Stimulated activated CD4-positive, alpha-beta T cell treated with anti-CD3 and anti-CD28 coated beads, Interleukin-2, amount 100 ng/mL, for 48 hours (primary cell): ENCODE results near the gene FBXL19.
A peak's percentile ranks its signal among the peaks of the same experiment; 100 is the strongest.

Experiments used
- DNase-seq, 2 donors: peaks; one replicate each; pipeline ENCODE4 v3.0.0-alpha.2; 2020

Gene FBXL19

DNA sequence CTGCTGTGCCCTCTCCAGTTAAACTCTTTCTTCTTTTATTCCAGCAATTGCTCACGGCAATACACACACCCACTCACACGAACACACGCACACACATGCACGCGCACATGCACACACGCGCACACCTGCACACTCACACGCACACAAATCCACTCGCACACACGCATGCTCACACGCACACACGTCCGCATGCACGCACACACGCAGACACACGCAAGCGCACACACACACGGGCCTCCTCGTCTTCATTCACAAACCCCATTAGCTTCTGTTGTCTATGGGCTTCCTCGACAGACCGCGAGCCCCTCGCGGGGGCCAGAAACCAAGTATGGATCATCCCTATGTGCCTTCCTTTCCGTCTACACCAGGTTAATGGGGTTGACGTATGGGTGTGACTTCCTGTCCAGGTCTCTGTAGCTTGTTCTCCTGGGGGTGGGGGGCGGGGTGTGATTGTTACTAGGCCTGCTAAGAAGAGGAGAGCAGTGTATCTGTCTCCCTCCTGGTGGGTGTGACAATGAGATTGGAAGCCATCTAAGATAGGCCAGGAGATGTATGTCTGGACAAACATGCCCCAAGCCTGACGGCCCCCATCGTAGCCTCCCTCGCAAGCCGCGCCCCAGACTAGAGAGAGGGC lies 27.6 kb upstream of the FBXL19 start:
- DNase-seq: no peak

DNA sequence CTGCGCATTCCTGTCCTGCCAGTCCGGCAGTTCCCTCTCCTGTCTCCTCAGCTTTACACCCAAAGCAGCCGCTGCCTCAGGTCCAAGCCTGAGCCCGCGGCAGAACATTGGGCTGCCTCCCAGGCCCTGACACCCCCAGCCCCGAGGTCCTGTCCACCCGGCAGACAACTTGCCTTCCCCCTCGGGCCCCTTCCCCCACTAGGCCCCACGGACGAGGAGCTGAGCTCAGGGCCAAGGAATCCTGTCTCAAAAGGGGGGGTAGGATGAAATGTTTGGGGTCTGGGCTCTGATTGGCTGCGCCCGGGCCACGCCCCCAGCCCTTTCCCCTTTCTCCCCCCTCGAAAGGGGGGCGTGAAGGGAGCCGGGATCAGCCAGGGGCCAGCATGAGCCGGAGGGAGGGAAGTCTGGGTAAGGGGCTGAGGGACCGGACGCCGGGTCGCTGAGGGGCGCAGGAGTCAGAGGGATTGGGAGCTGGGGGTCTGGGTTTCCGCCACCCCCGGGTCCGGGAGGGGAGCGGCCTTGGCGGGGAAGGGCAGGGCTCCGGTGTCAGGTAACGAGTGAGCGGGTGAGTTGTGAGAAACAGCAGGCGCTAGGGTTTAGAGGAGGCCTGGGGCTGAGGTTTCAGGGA lies 27.0 kb upstream of the FBXL19 start, which contains the start of gene CTF1:
Gene CTF1, plus strand, starts transcription at position 354 of the 628 bp plus-strand sequence. Its CDS starts 30 bp downstream, at position 384.
- DNase-seq: no peak

DNA sequence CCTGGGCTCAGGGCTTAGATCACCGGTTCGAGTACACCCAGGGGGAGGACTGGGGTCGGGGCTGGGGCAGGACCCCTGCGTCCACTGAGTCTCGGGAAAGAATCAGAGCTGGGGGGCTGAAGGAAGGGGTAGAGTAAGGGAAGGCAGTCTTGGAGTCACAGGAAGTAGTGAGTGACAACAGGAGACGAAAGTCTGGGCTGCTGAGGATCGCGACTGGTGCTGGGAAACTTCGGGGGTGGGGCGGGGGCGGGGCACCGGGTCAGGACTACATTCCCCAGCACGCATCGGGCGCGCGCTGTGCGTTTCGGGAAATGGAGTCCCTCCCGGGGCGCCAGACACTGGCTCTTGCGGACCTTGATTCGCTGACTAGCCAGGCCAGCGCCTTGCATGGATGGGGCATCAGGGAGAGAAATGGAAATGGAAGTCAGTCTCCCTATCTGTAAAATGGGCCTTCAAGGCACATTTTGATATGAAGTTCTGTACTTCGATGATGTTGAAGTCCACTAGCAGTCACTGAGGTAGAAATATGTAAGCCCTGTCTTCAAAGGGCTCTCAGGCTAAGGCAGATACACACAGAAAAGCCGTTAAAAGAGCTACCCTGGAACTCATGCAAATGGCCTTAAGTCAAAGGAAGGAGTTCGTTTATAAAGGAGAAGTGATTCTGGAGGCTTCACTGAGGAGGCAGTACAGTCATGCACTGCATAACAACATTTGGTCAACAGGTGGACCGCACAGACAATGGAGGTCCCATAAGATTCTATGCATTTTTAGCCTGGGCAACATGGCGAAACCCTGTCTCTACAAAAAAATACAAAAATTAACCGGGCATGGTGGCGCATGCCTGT lies 26.3 kb upstream of the FBXL19 start:
- DNase-seq: peak; percentile 73 to 75

DNA sequence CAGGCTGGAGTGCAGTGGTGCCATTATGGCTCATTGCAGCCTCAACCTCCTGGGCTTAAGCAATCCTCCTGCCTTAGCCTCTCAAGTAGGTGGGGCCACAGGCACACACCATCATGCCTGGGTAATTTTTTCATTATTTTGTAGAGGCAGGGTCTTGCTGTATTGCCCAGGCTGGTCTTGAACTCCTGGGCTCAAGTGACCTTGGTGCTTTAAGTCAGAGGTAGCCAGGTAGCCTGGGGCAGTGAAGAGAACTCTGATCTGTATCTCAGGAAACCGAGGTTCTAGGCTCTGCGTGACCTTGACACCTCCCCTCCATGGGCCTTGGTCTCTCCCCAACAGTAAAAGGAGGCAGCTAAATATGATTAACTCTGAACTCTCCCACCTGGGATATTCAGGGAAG lies 23.6 kb upstream of the FBXL19 start:
- no peak for DNase-seq

DNA sequence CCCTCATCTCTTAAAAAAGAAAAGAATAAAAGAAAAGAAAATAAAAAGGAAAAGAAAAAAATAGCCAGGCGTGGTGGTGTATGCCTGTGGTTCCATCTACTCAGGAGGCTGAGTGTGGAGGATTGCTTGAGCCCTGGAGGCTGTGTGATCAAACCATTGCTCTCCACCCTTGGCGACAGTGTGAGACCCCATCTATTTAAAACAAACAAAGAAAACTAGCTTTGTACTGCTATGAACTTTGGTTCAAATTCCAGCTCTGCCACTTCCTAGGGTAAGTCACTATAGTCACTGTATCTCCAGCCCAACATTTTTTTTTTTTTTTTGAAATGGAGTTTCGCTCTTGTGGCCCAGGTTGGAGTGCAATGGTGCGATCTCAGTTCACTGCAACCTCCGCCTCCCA lies 22.8 kb upstream of the FBXL19 start:
- DNase-seq: no peak

DNA sequence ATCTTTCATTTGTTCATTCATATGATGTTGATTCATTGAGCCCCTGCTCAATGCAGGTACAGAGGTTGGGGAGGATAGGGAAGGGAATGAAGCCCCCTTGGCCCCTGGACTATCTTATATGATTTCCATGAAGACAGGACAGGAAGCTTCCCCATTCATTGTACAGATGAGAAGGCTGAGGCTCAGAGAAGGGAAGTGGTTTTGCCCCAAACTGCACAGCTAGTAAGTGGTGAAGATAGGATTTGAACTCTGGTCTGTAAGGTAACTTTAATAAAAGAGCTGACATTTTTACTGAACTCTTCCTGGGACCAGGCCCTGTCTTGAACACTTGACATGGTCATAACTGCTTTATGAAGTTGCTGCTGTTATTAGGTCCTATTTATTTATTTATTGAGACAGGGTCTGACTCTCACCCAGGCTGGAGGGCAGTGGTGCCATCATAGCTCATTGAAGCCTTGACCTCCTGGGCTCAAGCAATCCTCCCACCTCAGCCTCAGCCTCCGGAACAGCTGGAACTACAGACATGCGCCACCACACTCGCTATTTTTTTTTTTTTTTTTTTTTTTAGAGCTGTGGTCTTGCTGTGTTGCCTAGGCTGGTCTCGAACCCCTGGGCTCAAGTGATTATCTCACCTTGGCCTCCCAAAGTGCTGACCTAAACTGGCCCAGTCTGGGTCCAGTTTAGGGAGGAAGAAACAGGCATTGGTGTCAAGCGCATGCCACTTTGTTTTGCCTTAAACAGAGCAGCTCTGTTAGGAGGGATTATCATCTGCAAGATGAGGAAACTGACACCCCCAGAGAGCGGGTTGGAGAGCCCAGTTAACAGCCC lies 22.0 kb upstream of the FBXL19 start:
- no peak for DNase-seq

DNA sequence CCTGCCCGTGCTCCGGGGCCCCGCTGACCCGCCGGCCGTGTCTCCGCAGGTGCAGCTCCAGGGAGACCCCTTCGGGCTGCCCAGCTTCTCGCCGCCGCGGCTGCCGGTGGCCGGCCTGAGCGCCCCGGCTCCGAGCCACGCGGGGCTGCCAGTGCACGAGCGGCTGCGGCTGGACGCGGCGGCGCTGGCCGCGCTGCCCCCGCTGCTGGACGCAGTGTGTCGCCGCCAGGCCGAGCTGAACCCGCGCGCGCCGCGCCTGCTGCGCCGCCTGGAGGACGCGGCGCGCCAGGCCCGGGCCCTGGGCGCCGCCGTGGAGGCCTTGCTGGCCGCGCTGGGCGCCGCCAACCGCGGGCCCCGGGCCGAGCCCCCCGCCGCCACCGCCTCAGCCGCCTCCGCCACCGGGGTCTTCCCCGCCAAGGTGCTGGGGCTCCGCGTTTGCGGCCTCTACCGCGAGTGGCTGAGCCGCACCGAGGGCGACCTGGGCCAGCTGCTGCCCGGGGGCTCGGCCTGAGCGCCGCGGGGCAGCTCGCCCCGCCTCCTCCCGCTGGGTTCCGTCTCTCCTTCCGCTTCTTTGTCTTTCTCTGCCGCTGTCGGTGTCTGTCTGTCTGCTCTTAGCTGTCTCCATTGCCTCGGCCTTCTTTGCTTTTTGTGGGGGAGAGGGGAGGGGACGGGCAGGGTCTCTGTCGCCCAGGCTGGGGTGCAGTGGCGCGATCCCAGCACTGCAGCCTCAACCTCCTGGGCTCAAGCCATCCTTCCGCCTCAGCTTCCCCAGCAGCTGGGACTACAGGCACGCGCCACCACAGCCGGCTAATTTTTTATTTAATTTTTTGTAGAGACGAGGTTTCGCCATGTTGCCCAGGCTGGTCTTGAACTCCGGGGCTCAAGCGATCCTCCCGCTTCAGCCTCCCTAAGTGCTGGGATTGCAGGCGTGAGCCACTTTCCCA lies 21.1 kb upstream of the FBXL19 start:
- peak; percentile 51 to 56 for DNase-seq

DNA sequence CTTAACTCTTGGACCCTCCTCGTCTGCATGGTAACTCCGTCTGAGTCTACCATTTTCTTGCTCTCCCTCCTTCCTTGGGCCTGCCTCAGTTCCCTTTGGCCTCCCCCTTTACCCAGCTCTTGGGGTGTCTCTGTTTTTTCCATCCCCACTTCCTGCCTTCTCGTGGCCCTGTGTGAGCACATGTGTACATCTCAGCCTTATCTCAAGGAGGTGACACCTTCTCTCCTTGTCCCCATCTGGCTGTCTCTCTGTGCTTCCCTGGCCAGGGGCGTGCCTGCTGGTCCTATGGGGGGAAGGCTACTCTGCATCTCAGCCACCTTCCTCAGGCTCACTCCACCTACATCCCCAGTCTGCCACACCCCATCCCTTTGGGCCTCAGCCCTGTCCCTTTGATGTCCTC lies 20.4 kb upstream of the FBXL19 start:
- DNase-seq: no peak

DNA sequence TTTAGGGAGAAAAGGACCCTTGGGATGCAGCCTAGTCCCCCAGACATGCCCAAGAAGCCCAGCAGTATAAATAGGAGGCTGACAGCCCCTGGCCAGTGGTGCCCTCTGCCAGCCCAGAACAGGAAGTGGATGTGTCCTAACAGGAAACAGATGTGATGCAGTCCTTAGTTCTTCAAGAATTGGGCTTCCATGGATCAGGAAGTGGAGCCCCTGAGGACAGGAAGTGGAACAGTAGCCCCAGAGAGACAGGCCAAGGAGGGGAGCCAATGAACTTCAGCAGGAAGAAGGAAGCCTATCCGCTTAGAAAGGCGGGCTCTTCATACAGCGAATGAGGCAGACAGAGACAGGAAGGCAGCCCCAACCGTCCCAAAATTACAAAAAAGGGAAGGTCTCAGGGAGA lies 19.8 kb upstream of the FBXL19 start:
- DNase-seq: no peak

DNA sequence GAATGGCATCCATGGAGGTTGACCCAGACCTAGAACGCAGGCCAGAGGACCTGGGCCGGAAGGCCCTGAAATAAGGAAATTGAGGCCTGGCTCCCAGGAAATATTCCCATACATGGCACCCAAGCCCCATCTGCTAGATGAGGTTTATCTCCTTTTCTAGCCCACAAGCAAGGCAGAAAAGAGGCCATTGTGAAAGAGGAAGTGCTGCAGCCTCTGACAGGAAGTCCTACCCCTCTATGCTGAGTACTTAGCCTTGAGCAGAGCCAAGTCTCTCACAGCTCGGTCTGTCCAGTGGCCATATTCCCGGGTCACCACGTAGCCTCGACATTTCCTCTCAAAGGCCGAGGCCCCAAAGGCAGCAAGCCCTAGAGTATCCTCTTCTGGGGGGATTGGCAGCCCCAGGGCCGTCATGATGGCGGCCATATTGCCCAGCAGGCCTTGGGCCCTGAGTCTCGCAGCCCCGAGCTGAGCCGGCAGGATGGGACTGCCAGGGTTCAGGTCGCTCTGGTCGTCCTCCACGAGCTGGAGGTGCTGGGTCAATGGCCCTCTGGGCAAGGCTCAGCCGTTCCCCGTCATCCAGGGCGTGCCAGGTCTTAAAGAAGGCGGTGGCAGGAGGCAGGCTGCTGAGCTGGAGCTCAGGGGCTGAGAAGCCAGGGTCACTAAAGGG lies 19.1 kb upstream of the FBXL19 start:
- DNase-seq: no peak

DNA sequence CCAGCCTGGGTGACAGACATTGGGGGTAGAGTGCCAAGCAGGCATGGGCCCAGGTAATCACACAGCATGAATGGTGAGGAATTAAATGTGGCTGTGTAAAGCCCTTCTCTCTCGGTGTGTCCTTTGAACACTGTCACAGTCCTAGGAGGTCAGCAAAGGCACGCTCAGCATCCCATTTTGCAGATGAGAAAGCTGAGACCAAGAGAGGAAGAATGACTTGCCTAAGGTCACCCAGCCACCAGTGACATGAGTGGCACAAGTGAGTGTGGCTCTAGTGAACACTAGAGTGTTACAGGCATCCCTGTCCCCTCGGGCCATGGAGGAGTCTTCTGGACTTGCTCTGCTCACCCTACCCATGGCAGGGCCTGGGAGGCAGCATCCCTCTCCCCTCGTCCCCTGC lies 16.3 kb upstream of the FBXL19 start:
- no peak for DNase-seq

DNA sequence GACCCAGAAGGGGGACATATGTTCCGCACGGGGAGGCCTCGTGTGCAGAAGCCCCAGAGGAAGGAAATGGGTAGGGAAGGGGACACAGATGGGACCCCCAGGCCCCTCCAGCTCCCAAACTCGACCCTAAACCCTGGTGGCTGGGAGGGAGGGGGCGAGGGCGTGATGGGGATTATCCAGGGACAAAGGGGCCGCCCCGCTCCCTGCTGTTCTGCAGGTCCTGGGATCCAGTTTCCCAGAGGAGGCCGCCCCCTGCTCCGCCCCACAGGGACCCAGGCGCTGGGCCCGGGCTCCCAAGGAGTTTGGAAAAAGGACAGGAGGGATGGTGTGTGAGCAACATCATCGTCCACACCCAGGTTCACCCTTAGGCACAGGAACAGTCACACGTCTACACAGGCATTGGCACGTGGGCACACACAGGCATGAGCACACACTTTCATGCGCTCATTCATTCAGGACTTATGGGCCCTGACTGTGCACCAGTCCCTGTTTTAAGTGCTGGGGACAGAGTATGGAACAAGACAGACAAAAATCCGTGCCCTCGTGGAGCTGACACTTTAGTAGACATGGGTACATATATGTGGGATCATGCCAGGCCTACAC lies 12.8 kb upstream of the FBXL19 start:
- no peak for DNase-seq

DNA sequence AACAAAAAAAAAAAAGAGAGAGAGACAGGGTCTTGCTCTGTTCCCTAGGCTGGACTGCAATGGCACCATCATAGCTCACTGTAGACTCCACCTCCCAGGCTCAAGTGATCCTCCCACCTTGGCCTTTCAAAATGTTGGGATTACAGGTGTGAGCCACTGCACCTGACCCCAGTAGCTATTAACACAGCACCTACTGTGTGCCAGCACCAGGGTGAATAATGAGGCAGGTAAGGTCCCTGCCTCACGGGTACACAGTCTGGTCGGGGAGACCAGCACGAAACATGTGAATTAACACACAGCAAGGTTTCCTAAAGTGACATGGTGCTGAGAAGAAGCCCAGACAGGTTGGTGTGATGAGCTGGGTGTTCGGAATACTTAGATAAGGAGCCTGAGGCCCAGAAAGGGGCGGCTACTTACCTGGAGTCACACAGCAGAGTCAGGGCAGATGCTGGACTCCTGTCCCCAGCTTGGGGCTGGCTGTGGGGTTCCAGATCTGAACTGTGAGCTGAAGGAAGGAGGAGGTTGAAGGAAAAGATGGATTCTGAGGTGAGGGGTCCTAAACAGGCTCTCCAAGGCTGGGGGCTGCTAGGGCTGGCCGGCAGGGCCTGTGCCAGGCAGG lies 10.5 kb upstream of the FBXL19 start:
- no peak for DNase-seq

DNA sequence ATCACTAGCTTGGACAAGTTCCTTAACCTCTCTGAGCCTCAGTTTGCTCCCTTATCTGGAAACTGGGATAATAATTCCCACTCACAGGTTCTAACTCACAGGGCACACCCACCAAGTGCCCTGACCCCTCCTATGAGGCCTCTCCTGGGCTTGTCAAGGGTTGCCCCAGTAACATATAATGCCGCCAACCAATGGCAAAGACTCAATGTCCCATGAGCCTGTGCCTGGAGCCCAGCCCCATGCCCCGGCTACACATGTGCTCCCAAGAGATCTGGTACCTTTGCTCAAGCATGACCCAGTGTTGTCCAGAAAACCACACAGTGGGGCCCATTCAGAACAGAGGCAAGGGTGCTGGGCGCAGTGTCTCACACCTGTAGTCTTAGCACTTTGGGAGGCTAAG lies 8.5 kb upstream of the FBXL19 start:
- DNase-seq: no peak

DNA sequence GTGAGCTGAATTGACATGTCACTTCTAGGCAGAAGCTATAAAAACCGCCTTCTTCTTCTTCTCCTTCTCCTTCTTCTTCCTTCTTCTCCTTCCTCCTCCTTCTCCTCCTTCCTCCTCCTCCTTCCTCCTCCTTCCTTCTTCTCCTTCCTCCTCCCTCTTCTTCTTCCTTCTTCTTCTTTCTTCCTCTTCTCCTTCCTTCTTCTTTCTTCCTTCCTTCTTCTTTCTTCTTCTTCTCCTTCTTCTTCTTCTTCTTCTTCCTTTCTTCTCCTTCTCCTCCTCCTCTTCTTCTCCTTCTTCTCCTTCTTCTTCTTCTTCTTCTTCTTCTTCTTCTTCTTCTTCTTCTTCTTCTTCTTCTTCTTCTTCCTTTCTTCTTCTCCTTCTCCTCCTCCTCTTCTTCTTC lies 4.8 kb upstream of the FBXL19 start:
- no peak for DNase-seq

DNA sequence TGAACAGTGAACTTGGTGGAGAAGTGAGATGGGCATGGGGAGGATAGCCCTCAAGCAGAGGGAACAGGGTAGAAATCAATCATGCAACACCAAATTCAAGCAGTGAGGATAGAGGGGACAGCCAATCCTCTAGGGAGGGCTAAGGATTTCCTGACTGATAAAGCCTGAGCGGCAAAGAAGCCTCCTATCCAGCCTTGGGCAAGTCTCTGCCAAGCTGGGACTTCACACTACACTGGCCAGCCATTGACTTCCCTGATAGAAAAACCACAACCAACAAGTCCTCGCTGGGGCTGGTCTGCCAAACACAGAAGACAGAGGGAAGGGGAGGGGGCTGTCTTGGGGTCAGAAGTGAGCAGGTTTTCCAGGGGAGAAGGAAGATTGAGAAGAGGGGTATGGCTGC lies 2.5 kb upstream of the FBXL19 start:
- DNase-seq: no peak

DNA sequence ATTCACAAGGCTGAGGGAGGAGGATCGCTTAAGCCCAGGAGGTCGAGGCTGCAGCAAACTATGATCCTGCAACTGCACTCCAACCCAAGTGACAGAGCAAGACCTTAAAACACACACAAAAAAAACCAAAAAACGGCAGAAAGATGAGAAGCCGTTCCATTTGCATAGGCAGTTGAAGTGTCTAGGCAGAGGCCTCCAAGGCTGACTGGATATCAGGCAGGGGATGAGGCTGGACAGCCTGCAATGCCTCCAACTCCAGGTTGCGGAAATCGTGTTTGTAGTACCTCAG lies 2.0 kb upstream of the FBXL19 start:
- no peak for DNase-seq

DNA sequence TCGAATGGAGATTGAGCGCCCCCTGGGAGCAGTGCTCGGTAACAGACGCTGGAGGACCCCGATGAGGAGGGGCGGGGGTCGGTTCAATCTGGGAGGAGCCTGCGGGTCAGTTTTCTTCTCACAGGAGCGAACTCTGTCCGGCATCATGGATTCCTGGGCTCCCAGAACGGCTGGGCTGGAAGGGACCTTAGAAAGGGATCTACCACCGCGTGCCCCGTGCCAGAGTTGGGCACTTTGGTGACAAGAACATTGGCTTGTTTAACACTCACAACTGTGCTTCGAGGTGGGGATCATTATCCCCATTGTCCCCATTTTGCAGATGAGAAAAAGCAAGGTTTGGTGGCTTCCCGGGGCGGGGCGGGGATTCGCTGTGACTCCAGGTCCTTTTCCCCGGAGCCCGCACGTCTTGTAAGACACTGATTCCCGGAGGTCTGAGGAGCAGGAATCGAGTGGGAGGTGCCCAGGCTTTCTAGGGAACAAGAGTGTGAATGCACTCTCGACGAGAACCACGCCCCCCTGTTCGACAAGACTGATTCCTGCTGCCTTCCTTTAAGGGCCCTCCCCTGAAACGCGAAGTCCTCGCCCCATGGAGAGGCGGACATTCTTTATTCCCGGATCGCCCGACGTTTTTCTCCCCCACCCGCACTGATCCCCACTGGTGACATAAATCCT lies 1.5 kb upstream of the FBXL19 start:
- DNase-seq: peak; percentile 84 to 87

DNA sequence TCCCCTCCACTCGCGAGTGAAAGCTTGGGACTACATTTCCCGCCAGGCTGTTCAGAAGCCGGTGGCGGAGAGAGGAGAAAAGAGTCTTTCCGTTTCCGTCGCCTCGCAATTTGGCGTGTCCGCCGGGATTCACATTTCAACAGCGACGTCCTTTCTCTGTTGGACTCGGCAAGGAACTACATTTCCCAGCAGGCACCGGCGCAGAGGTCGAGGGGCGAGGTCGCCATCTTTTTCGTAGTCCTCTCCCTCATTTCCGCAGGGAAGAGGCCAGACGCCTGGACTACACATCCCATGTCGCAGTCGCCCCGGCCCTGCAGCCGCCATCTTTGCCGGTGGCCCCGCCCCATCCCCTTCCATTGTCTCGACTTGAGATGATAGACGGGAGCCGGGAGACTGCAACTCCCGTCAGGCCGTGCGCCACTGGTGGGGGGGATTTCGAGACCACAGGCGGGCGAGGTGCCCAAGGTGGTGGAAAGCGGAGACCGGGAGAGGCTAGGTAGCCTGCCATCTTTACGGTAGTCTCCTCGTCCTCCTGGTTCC lies 882 bp upstream of the FBXL19 start:
- peak; percentile 97 to 98 for DNase-seq
